SKM-1 treated with dmso at 0.1 percent for 144 hours (cell line): Measurements from ENCODE around the gene AP3B1.

Source experiments
- DNase-seq: peaks from one replicate; lab custom pipeline; 2025; ENCODE audit not compliant: unreplicated experiment; lab: John Stamatoyannopoulos, UW

AP3B1 gene, protein sequence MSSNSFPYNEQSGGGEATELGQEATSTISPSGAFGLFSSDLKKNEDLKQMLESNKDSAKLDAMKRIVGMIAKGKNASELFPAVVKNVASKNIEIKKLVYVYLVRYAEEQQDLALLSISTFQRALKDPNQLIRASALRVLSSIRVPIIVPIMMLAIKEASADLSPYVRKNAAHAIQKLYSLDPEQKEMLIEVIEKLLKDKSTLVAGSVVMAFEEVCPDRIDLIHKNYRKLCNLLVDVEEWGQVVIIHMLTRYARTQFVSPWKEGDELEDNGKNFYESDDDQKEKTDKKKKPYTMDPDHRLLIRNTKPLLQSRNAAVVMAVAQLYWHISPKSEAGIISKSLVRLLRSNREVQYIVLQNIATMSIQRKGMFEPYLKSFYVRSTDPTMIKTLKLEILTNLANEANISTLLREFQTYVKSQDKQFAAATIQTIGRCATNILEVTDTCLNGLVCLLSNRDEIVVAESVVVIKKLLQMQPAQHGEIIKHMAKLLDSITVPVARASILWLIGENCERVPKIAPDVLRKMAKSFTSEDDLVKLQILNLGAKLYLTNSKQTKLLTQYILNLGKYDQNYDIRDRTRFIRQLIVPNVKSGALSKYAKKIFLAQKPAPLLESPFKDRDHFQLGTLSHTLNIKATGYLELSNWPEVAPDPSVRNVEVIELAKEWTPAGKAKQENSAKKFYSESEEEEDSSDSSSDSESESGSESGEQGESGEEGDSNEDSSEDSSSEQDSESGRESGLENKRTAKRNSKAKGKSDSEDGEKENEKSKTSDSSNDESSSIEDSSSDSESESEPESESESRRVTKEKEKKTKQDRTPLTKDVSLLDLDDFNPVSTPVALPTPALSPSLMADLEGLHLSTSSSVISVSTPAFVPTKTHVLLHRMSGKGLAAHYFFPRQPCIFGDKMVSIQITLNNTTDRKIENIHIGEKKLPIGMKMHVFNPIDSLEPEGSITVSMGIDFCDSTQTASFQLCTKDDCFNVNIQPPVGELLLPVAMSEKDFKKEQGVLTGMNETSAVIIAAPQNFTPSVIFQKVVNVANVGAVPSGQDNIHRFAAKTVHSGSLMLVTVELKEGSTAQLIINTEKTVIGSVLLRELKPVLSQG

DNA sequence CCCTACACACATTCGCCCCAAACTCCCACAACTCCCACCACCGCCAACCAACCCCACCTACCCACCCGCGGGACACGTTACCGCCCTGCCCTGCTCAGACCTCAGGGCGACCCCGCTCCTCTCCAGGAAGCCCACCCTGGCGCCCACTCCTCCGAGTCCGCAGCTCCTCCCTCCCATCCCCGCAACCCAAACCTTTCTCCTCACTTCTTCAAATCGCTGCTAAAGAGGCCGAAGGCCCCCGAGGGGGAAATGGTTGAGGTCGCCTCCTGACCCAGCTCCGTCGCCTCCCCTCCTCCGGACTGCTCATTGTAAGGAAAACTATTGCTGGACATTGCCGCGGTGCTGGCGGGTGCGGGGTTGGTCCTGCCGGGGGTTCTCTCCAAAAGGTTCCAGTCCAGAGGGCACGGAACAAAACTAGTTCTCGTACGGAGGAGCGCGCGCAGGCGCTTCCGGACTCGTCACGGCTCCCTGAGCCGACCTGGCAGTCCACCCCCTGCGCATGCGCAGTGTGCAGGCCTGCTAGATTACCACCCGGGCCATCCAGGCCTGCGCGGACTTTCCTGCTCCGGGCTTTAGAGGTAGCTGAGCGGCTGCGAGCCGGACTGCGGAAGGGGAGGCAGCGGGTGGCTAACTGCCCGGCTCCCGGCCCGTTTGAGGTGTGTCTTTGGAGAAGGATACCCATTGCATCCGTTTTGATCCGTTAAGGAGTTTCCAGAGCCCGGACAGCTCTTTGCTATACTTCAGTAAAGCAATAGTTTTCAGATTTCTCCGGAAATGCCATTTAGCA lies at the start of gene AP3B1:
TSS of gene AP3B1 (minus strand) at position 451 of the 787 bp plus-strand sequence. CDS start at position 332, 119 bp downstream.
- peak; percentile 96 for DNase-seq

DNA sequence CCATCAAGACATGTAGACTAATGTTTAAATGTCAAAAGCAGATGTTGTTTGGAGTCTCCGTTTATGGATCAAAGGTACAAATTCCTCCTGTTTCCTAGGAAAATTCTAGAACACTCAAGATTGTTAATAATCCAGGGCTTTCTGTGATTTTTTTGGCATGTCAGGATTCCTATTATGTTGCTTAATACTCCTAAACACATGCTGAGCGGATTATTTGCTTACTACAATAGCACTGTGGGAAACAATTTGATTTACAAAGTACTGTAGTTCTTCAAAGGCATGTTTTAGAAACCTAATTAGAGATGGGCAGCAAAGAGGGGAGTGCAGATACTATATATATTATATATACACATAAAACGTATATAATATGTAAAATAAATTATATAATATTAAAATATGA lies 46.9 kb upstream of the AP3B1 start:
- no peak for DNase-seq

- DNase-seq, result no peak
Observed at GRCh38 chr5:78339617-78340436, 45.3 kb upstream of the AP3B1 start.

- DNase-seq, result no peak
Observed at GRCh38 chr5:78336698-78337097, 42.2 kb upstream of the AP3B1 start.

DNA sequence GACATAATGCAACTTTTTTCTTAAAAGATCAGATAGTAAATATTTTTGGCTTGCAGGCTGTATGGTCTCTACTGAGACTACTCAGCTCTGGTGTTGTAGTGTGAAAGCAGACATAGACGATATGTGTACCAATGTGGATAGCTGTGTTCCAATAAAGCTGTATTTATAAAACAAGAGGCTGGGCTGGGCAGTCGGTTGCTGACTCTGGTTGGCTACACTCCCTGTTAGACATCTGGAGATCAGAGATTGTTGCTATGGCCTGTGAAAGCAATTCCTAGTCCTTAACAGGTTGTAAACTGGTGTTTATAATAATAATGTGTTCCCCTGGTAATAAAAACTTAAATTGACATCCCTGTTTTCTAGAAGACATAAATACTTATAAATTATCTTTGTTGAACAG lies 41.5 kb upstream of the AP3B1 start:
- DNase-seq, result no peak

DNA sequence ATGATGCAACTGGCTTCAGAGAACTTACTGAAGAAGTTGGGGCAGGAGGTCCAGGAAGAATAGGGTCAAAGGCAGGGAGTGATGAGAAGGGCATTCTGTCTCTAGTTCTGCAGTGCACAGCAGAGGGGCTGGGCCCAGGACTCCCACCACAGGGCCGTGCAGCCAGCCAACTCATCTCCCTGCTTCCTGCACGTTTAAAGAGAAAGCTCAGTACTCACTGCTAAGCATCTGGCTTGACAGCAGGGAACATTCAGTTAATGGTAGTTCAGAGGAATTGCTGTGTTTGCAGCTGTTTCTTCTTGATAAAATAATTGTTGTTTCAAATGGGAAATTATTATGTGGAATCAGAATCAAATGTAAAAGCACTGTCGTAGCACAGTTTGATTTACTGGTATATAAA lies 40.3 kb upstream of the AP3B1 start:
- no peak for DNase-seq

DNA sequence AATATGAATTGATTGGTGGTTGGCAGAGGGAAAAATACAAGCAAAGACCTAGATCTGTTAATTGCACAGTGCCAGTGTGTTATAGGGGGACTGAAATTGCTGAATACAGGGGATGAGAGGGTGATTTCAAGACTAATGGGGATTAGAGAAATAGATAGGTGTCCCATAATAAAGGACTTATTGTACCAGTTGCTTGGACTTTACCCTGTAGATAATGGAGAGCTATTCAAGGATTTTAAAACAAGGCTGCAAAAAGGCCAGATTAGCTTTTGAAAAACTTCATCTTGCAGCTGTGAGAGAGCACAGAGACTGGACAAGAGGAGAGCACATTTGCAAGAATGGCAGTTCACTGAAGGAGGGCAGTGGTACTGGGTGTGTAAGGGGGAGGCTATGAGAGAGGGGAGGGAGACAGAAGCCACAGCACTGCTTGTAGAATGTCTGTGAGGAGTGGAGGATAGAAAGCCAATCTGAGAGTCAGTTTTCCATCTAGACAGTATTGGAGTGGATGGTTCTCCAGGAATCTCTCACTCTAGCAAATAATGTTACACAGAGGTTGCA lies 37.1 kb upstream of the AP3B1 start:
- DNase-seq, result no peak

DNA sequence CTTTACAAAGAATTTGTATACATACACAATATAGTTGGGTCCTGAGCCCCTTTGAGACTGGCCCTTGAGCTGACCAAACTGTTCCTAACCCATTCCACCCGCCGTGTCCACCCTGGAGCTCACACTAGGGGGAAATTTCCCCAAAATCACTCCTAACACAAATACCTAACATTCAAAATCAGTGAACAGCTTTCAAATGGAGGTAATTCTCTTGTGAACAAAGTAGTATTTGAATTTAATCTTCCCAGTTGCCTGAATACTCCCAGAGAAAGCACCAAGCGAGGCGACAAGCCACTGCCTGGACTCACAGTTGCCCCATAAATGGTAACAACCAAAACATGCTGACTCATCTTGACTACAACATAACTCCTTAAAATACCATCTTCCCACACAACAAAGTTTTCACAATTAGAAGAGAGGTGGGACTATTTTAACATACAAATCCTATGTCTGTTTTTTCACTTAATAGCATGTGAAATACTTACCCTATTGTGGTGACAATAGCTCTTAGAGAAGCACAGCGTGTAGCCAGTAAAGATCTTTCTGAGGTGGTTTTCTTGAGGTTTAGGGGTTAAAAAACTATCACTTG lies 34.2 kb upstream of the AP3B1 start:
- DNase-seq, result no peak

DNA sequence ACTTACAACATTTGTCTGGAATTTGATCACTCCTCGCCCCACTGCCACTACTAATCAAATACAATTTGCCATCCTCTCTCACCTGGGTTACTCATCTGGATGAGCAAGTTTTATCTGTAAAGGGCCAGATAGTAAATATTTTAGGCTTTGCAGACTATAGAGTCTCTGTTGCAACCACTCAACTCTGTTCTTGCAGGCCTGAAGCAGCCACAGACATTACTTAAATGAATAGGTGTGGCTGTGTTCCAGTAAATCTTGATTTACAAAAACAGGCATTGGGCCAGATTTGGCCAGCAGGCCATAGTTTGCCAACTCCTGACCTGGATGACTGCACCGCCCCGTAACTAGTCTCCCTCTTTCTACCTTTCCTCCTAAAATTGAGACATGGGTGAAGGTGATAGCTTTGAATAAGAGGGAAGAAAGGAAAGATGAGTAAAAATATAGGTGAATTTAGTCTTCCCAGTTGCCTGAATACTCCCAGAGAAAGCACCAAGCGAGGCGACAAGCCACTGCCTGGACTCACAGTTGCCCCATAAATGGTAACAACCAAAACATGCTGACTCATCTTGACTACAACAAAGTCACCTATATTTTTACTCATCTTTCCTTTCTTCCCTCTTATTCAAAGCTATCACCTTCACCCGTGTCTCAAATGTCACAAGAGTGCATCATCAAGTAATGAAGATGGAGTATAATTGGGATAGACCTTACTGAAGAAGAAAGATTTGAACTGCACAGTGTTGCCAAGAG lies 33.4 kb upstream of the AP3B1 start:
- DNase-seq, result no peak

DNA sequence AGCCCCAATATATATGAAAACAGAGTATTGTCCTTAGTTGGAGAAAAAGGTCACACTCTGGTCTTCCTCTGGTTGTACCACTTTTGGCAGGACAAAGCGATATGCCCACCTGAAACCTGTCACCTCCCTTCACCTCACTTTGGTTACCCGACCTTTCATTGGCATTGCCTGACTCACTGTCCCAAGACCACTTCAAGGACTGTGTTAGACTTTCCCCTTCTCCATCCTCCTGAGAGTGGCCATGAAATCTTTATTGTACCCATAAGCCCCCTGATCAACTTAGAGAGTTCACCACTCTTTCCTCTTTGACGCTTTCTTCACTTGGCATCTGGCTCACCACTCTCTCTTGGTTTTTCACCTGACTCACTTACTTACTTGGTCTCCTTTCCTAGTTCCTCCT lies 32.4 kb upstream of the AP3B1 start:
- DNase-seq, result no peak

DNA sequence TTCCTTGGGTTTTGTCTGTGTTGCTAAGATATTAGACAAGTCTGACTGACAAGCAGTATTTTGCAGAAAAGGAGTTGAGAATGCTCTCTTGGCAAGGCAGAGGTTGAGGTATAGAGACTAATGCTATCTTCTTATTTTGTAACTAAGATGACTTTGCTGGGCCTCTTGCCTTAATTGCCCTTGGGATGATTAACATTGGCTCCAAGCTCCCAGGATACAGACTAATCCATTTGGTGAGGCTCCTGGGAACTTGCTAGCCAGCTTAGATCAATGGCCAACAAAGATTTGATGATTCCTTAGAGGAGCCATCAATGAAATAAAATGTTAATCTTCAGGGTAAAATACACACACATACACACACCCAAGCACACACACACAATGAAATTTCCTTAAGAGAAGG lies 28.7 kb upstream of the AP3B1 start:
- DNase-seq, result no peak

GRCh38 chr5:78320401-78320800 lies 25.9 kb upstream of the AP3B1 start:
- DNase-seq, result no peak

DNA sequence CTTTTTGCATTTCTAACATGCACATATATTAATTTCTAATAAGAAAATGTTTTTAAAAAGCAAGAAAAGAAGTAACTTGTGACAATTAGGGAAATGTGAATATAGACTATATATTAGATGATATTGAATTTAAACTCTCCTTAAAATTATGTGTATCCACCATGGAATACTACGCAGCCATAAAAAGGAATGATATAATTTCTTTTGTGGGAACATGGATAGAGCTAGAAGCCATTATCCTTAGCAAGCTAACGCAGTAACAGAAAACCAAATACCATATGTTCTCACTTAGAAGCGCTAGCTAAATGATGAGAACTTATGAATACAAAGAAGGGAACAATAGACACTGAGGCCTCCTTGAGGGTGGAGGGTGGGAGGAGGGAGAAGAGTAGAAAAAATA lies 23.8 kb upstream of the AP3B1 start:
- DNase-seq, result no peak

DNA sequence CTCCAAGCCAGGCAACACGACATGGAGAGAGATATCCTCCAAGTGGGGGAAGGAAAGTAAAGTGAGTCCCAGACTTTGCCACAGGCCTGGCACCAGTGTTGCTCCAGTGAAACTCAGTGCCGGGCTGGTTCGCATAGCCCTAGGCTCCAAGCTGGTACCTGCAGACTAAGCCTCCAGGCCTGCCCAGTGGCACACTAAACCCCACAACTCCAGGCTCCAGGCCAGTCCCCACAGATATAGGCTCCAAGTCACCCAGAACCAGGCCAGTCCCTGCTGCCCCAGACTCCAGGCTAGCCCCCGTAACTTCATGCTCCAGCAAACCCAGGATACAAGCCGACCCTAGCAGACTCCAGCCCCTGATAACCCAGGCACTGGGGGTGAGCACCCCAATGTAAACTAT lies 23.0 kb upstream of the AP3B1 start:
- no peak for DNase-seq

- DNase-seq, result no peak
Observed at GRCh38 chr5:78308703-78309102, 14.2 kb upstream of the AP3B1 start.

DNA sequence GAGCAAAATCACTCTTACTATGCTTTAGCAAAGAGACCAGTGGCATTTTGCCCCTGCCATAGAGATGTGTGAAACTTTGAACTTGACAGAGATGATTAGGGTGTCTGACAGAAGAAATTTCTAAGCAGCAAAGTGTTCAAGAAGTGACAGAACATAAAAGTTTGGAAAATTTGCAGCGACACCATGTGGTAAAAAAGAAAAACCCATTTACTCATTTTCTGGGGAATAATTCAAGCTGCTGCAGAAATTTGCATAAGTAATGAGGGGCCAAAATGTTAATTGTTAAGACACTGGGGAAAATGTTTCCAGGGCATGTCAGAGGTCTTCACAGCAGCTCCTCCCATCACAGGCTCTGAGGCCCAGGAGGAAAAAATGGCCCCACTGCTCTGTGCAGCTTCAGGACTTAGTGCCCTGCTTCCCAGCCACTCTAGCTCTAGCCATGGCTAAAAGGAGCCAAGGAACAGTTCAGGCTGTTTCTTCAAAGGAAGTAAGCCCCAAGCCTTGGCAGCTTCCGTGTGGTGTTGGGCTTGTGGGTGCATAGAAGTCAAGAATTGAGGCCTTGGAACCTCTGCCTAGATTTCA lies 6.1 kb upstream of the AP3B1 start:
- no peak for DNase-seq

DNA sequence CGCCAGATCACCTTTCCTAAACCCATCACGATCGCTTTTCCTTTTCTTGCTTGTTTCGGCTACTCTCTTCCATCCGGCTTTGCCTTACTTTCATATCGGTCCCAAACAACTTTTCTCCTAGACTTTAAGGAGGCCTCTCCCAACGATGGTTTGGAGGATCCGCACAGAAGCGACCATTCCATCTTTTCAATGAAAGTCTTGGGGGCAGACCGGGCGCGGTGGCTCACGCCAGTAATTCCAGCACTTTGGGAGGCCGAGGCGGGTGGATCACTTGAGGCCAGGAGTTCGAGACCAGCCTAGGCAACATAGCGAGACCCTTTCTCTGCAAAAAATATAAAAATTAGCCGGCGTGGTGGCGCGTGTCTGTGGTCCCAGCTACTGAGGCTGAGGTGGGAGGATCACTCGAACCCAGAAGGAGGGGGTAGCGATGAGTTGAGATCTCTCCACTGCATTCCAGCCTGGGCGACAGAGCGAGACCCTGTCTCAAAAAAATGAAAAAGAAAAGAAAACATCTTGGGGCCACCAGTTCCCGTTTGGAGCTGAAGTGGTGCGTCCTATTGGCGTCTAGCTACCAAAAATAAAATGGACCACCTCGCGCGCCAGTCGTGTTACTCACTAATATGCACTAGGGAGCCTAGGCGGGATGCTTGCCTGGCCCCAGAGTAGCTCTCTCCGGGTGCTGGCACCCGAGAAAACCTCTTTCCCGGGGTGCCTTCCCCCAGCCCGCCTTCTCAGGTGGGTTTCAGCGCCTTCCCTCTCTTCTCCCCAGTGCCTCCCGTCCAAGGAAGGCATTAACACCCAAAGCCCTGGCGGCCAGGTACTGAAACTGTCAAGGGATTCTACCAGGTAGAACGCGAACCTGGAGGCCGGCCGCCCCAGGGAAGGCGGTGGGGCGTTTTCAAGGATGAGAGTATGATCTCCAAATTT lies 800 bp upstream of the AP3B1 start:
- no peak for DNase-seq
